ENCODE results near the gene IGSF23. TPM values are rescaled to one million over a fixed set of nuclear protein-coding genes. Genes with fewer than 3 reads are reported as not detected.

IGSF23 gene
- total RNA-seq (not detected), polyA plus RNA-seq (1 to 10 TPM in 1 of 2 donors, under 1 TPM in 1; 0.18 to 8.4 TPM)
- long read RNA-seq, donor 1, partial matches to known transcripts: 0 of 2 reads
- long read RNA-seq, donor 1, other reads (novel, unspliced or antisense): 2 of 2 reads
- long read RNA-seq, donor 2, partial matches to known transcripts: 0 of 1 reads
- long read RNA-seq, donor 2, other reads (novel, unspliced or antisense): 1 of 1 reads

GRCh38 chr19:44613295-44614178 lies at the start of gene IGSF23:
TSS of gene IGSF23 (plus strand) at chr19:44613563. CDS start at chr19:44613646, 83 bp downstream.
- no peak within 1 kb of the TSS for H3K4me3 ChIP-seq (ENCODE audit: low read length in 2 of 2)
- no peaks in the 10 kb centered on the region for H3K9me3 ChIP-seq (ENCODE audit: control insufficient read depth, low read length)
- H3K27ac ChIP-seq (ENCODE audit: low read depth in 1 of 2, low read length in 2 of 2): no peak within 1 kb of the TSS
- ATAC-seq (ENCODE audit: low FRiP score) (no peak), DNase-seq (no peak)
- no peaks in the 10 kb centered on the region for H3K4me1 ChIP-seq (ENCODE audit: control insufficient read depth in 1 of 2, insufficient read depth in 2 of 2, low read length in 2 of 2)
- intact Hi-C loops (cut with DNase I): no loop called here
- no peaks in the 10 kb centered on the region for H3K36me3 ChIP-seq (ENCODE audit: control insufficient read depth in 1 of 2, insufficient read depth in 2 of 2, low read length in 1 of 2)
- 85 to 89% methylated on average over 25 of the region's 25 CpGs for WGBS, 2 donors
- no peaks in the 10 kb centered on the region for H3K27me3 ChIP-seq (ENCODE audit: control insufficient read depth in 1 of 2, insufficient read depth in 2 of 2, low read length in 1 of 2)

GRCh38 chr19:44566984-44567383 lies 46.4 kb upstream of the IGSF23 start:
- H3K4me3 ChIP-seq (ENCODE audit: low read length in 2 of 2): no peak overlapping the region
- DNase-seq: no peak
- no peaks in the 10 kb centered on the region for H3K9me3 ChIP-seq (ENCODE audit: control insufficient read depth, low read length)
- no peaks in the 10 kb centered on the region for H3K36me3 ChIP-seq (ENCODE audit: control insufficient read depth in 1 of 2, insufficient read depth in 2 of 2, low read length in 1 of 2)
- H3K27me3 ChIP-seq (ENCODE audit: control insufficient read depth in 1 of 2, insufficient read depth in 2 of 2, low read length in 1 of 2): no peaks in the 10 kb centered on the region
- ATAC-seq (ENCODE audit: low FRiP score): no peak
- WGBS, 2 donors: 49 to 56% methylated on average over 5 of the region's 5 CpGs
- H3K27ac ChIP-seq (ENCODE audit: low read depth in 1 of 2, low read length in 2 of 2): no peak overlapping the region
- intact Hi-C loops (cut with DNase I): no loop called here
- no peaks in the 10 kb centered on the region for H3K4me1 ChIP-seq (ENCODE audit: control insufficient read depth in 1 of 2, insufficient read depth in 2 of 2, low read length in 2 of 2)

- WGBS, 2 donors: 46 to 47% methylated on average over 2 of the region's 2 CpGs
- ATAC-seq (ENCODE audit: low FRiP score): no peak
These were observed 45.6 kb upstream of the IGSF23 start for GRCh38 chr19:44567745-44568144.

GRCh38 chr19:44570603-44570983 lies 42.8 kb upstream of the IGSF23 start:
- WGBS, 2 donors: 41 to 47% methylated on average over 3 of the region's 3 CpGs
- H3K27ac ChIP-seq (ENCODE audit: low read depth in 1 of 2, low read length in 2 of 2): no peak overlapping the region
- no peak for DNase-seq
- no peaks in the 10 kb centered on the region for H3K4me1 ChIP-seq (ENCODE audit: control insufficient read depth in 1 of 2, insufficient read depth in 2 of 2, low read length in 2 of 2)
- no peaks in the 10 kb centered on the region for H3K27me3 ChIP-seq (ENCODE audit: control insufficient read depth in 1 of 2, insufficient read depth in 2 of 2, low read length in 1 of 2)
- intact Hi-C loops (cut with DNase I): loop anchor here (2.0 kb wide), 1 partner anchor 86 kb away; no protein-coding TSS in a partner anchor
- H3K36me3 ChIP-seq (ENCODE audit: control insufficient read depth in 1 of 2, insufficient read depth in 2 of 2, low read length in 1 of 2): no peaks in the 10 kb centered on the region
- H3K4me3 ChIP-seq (ENCODE audit: low read length in 2 of 2): no peak overlapping the region
- no peak for ATAC-seq (ENCODE audit: low FRiP score)
- no peaks in the 10 kb centered on the region for H3K9me3 ChIP-seq (ENCODE audit: control insufficient read depth, low read length)

More at GRCh38 chr19:44567745-44568144, 45.6 kb upstream of the IGSF23 start:
- no peak overlapping the region for H3K4me3 ChIP-seq (ENCODE audit: low read length in 2 of 2)
- no peak for DNase-seq
- intact Hi-C loops (cut with DNase I): no loop called here
- no peaks in the 10 kb centered on the region for H3K36me3 ChIP-seq (ENCODE audit: control insufficient read depth in 1 of 2, insufficient read depth in 2 of 2, low read length in 1 of 2)
- no peaks in the 10 kb centered on the region for H3K9me3 ChIP-seq (ENCODE audit: control insufficient read depth, low read length)
- H3K27me3 ChIP-seq (ENCODE audit: control insufficient read depth in 1 of 2, insufficient read depth in 2 of 2, low read length in 1 of 2): no peaks in the 10 kb centered on the region
- no peaks in the 10 kb centered on the region for H3K4me1 ChIP-seq (ENCODE audit: control insufficient read depth in 1 of 2, insufficient read depth in 2 of 2, low read length in 2 of 2)
- H3K27ac ChIP-seq (ENCODE audit: low read depth in 1 of 2, low read length in 2 of 2): no peak overlapping the region

- DNase-seq (peak in 1 of 2 donors; percentile 54), ATAC-seq (ENCODE audit: low FRiP score) (peak; percentile 66)
- Histone ChIP-seq H3K4me1 (ENCODE audit: control insufficient read depth in 1 of 2, insufficient read depth in 2 of 2, low read length in 2 of 2) (no peaks in the 10 kb centered on the region), H3K4me3 (ENCODE audit: low read length in 2 of 2) (no peak overlapping the region), H3K27ac (ENCODE audit: low read depth in 1 of 2, low read length in 2 of 2) (no peak overlapping the region), H3K9me3 (ENCODE audit: control insufficient read depth, low read length) (no peaks in the 10 kb centered on the region), H3K36me3 (ENCODE audit: control insufficient read depth in 1 of 2, insufficient read depth in 2 of 2, low read length in 1 of 2) (no peaks in the 10 kb centered on the region), H3K27me3 (ENCODE audit: control insufficient read depth in 1 of 2, insufficient read depth in 2 of 2, low read length in 1 of 2) (no peaks in the 10 kb centered on the region)
- intact Hi-C loops (cut with DNase I): loop anchor here (2.0 kb wide), 1 partner anchor 86 kb away; no protein-coding TSS in a partner anchor
- WGBS, 2 donors: 49 to 51% methylated on average over 13 of the region's 13 CpGs
These were observed 42.2 kb upstream of the IGSF23 start for GRCh38 chr19:44570984-44571684.

GRCh38 chr19:44571830-44572580 lies 41.4 kb upstream of the IGSF23 start:
- Histone ChIP-seq H3K4me3 (ENCODE audit: low read length in 2 of 2) (no peak overlapping the region), H3K4me1 (ENCODE audit: control insufficient read depth in 1 of 2, insufficient read depth in 2 of 2, low read length in 2 of 2) (no peaks in the 10 kb centered on the region), H3K9me3 (ENCODE audit: control insufficient read depth, low read length) (no peaks in the 10 kb centered on the region), H3K27me3 (ENCODE audit: control insufficient read depth in 1 of 2, insufficient read depth in 2 of 2, low read length in 1 of 2) (no peaks in the 10 kb centered on the region), H3K36me3 (ENCODE audit: control insufficient read depth in 1 of 2, insufficient read depth in 2 of 2, low read length in 1 of 2) (no peaks in the 10 kb centered on the region), H3K27ac (ENCODE audit: low read depth in 1 of 2, low read length in 2 of 2) (no peak overlapping the region)
- intact Hi-C loops (cut with DNase I): loop anchor here (2.0 kb wide), 1 partner anchor 85 kb away; no protein-coding TSS in a partner anchor
- WGBS, 2 donors: 77 to 90% methylated on average over 5 of the region's 5 CpGs
- ATAC-seq (ENCODE audit: low FRiP score): no peak
- DNase-seq: no peak

- Histone ChIP-seq H3K4me3 (ENCODE audit: low read length in 2 of 2) (no peak overlapping the region), H3K9me3 (ENCODE audit: control insufficient read depth, low read length) (no peaks in the 10 kb centered on the region), H3K4me1 (ENCODE audit: control insufficient read depth in 1 of 2, insufficient read depth in 2 of 2, low read length in 2 of 2) (no peaks in the 10 kb centered on the region), H3K27ac (ENCODE audit: low read depth in 1 of 2, low read length in 2 of 2) (no peak overlapping the region), H3K36me3 (ENCODE audit: control insufficient read depth in 1 of 2, insufficient read depth in 2 of 2, low read length in 1 of 2) (no peaks in the 10 kb centered on the region), H3K27me3 (ENCODE audit: control insufficient read depth in 1 of 2, insufficient read depth in 2 of 2, low read length in 1 of 2) (no peaks in the 10 kb centered on the region)
- ATAC-seq (ENCODE audit: low FRiP score) (no peak), DNase-seq (no peak)
- WGBS, 2 donors: 63 to 71% methylated on average over 4 of the region's 4 CpGs
- intact Hi-C loops (cut with DNase I): no loop called here
These were observed 40.8 kb upstream of the IGSF23 start for GRCh38 chr19:44572581-44572900.

GRCh38 chr19:44573183-44573582 lies 40.2 kb upstream of the IGSF23 start:
- DNase-seq (no peak), ATAC-seq (ENCODE audit: low FRiP score) (no peak)
- 85 to 91% methylated on average over 4 of the region's 4 CpGs for WGBS, 2 donors

More at GRCh38 chr19:44573183-44573582, 40.2 kb upstream of the IGSF23 start:
- Histone ChIP-seq H3K9me3 (ENCODE audit: control insufficient read depth, low read length) (no peaks in the 10 kb centered on the region), H3K4me1 (ENCODE audit: control insufficient read depth in 1 of 2, insufficient read depth in 2 of 2, low read length in 2 of 2) (no peaks in the 10 kb centered on the region), H3K36me3 (ENCODE audit: control insufficient read depth in 1 of 2, insufficient read depth in 2 of 2, low read length in 1 of 2) (no peaks in the 10 kb centered on the region), H3K27ac (ENCODE audit: low read depth in 1 of 2, low read length in 2 of 2) (no peak overlapping the region), H3K4me3 (ENCODE audit: low read length in 2 of 2) (no peak overlapping the region), H3K27me3 (ENCODE audit: control insufficient read depth in 1 of 2, insufficient read depth in 2 of 2, low read length in 1 of 2) (no peaks in the 10 kb centered on the region)
- intact Hi-C loops (cut with DNase I): no loop called here

Measured in aorta (tissue), 5 donors.